Kidney (tissue), 14 donors: ENCODE results near the gene STK11. TPM values are rescaled to one million over a fixed set of nuclear protein-coding genes. Genes with fewer than 3 reads are reported as not detected.

Source experiments
- DNase-seq, 5 donors: peaks; one replicate each; pipeline ENCODE4 v3.0.0-alpha.2; 2013 to 2020
- FAIRE-seq: peaks from 2 replicates; lab custom pipeline; 2012; peaks lifted over from hg19 to GRCh38; lab: Jason Lieb, UNC
- H3K27ac ChIP-seq, 2 donors: one replicate each; pipeline ENCODE4 v1.7.0; 2013; ENCODE audit warnings: low read depth in 2 of 2, low read length in 2 of 2, inconsistent platforms in 1 of 2
- H3K27me3 ChIP-seq: one replicate; pipeline ENCODE4 v1.7.1; 2013; ENCODE audit warnings: low read length, inconsistent platforms; ENCODE audit not compliant: control insufficient read depth, insufficient read depth
- H3K36me3 ChIP-seq, 3 donors: one replicate each; pipeline versions ENCODE4 v1.7.0 to v1.7.1; 2013; ENCODE audit warnings: low read length in 3 of 3, control low read depth in 1 of 3, inconsistent platforms in 1 of 3; ENCODE audit not compliant: insufficient read depth in 3 of 3, control insufficient read depth in 2 of 3
- H3K4me1 ChIP-seq, 3 donors: one replicate each; pipeline versions ENCODE4 v1.7.0 to v1.7.1; 2013; ENCODE audit warnings: low read length in 3 of 3, inconsistent platforms in 1 of 3, low read depth in 1 of 3; ENCODE audit not compliant: control insufficient read depth in 2 of 3, insufficient read depth in 2 of 3
- H3K4me3 ChIP-seq, 3 donors: one replicate each; pipeline versions ENCODE4 v1.7.0 to v1.8.1; 2013; ENCODE audit warnings: low read length in 3 of 3, control low read depth in 1 of 3, inconsistent platforms in 1 of 3
- H3K9ac ChIP-seq, 3 donors: one replicate each; pipeline versions ENCODE4 v1.7.0 to v1.7.1; 2013; ENCODE audit warnings: low read length in 3 of 3, control low read depth in 1 of 3, inconsistent platforms in 1 of 3
- H3K9me3 ChIP-seq, 3 donors: one replicate each; pipeline versions ENCODE4 v1.7.0 to v1.7.1; 2013; ENCODE audit warnings: low read length in 3 of 3, control low read depth in 1 of 3, inconsistent platforms in 1 of 3; ENCODE audit not compliant: control insufficient read depth in 2 of 3, insufficient read depth in 1 of 3
- CTCF ChIP-seq: IDR thresholded peaks from 3 replicates; pipeline ENCODE4 v1.5.1; 2012; ENCODE audit warnings: mild to moderate bottlenecking, moderate library complexity, borderline replicate concordance; ENCODE audit not compliant: insufficient read depth; ENCODE audit errors: extremely low read depth
- intact Hi-C: fragments of 100-400 bp; cut with DNase I; formaldehyde crosslinking; loops from one replicate; pipeline ENCODE4 v1.11.1; 2022
- polyA plus RNA-seq: library from polyadenylated mRNA; stranded (reverse); fragments of 350-450 nt; fragmentation: Illumina TruSeq; extraction: RNeasy Lipid Tissue Mini Kit (QIAGEN cat#74804); gene quantifications from one replicate; pipeline ENCODE4 v1.2.3, GENCODE V29; 2014; ENCODE audit warnings: low read depth, low replicate concordance; ENCODE audit not compliant: insufficient read depth
- total RNA-seq: library from RNA; stranded (reverse); fragmentation: NEBNext Ultra II Directional; extraction: Animal tissue kit (Norgen Biotek cat#: 25700); gene quantifications from one replicate; pipeline ENCODE4 v1.2.1, GENCODE V29; 2021
- donor health status: control.
- donor health status: control.
- donor health status: control.
- donor health status: control.
- donor health status: control.
- donor health status: DM: yes; HTN: yes; CAD: no.
- donor health status: Normal renal cell carcinoma (clear cell type).

STK11 gene
- total and polyA plus RNA-seq, 2 donors from 2014 or later: 40.7 to 57.7 TPM

- Histone ChIP-seq H3K27me3 (no peaks in the 10 kb centered on the region), H3K27ac (peak overlapping the region in 1 of 2 donors; percentile 69), H3K4me1 (peaks cover 0 to 22% (median 3%) of the 10 kb centered on the region in 3 donors), H3K4me3 (no peak overlapping the region), H3K9ac (no peak overlapping the region), H3K36me3 (peaks cover 0 to 3% (median 0%) of the 10 kb centered on the region in 3 donors), H3K9me3 (no peaks in the 10 kb centered on the region)
- intact Hi-C loops: no loop called here
- DNase-seq: peak in 1 of 5 donors; percentile 81
- FAIRE-seq: no peak
- no peak for TF ChIP-seq CTCF
These were observed 48.6 kb upstream of the STK11 start for GRCh38 chr19:1156830-1157615.

- Histone ChIP-seq H3K4me1 (peaks cover 0 to 24% (median 3%) of the 10 kb centered on the region in 3 donors), H3K27me3 (no peaks in the 10 kb centered on the region), H3K9ac (no peak overlapping the region), H3K36me3 (no peaks in the 10 kb centered on the region), H3K27ac (no peak overlapping the region), H3K4me3 (no peak overlapping the region), H3K9me3 (no peaks in the 10 kb centered on the region)
- FAIRE-seq (no peak), DNase-seq (peak in 1 of 5 donors; percentile 74)
- TF ChIP-seq CTCF: no peak
- intact Hi-C loops: no loop called here
These were observed 47.4 kb upstream of the STK11 start for GRCh38 chr19:1157931-1158884.

- Histone ChIP-seq H3K9ac (no peak overlapping the region), H3K4me1 (peaks cover 0 to 26% (median 3%) of the 10 kb centered on the region in 3 donors), H3K27me3 (no peaks in the 10 kb centered on the region), H3K36me3 (no peaks in the 10 kb centered on the region), H3K9me3 (no peaks in the 10 kb centered on the region), H3K4me3 (no peak overlapping the region), H3K27ac (no peak overlapping the region)
- intact Hi-C loops: no loop called here
- TF ChIP-seq CTCF: no peak
- FAIRE-seq (no peak), DNase-seq (no peak)
These were observed 46.6 kb upstream of the STK11 start for GRCh38 chr19:1158885-1159448.
